Osteoblast (primary cell): ENCODE measurements around the gene ARHGEF6. TPM values are rescaled to one million over a fixed set of nuclear protein-coding genes. Genes with fewer than 3 reads are reported as not detected.

Experiments
- DNase-seq: peaks from one replicate; pipeline ENCODE4 v3.0.0; 2011; ENCODE audit warnings: low spot score, mixed read lengths; ENCODE audit not compliant: insufficient read length; ENCODE audit errors: missing footprints
- H2AFZ ChIP-seq: 2 replicates; pipeline ENCODE4 v1.6.0; 2011; ENCODE audit warnings: mild to moderate bottlenecking, low read length
- H3K27ac ChIP-seq: 2 replicates; pipeline ENCODE4 v1.5.1; 2011; ENCODE audit warnings: mild to moderate bottlenecking, low read depth, low read length, moderate library complexity
- H3K27me3 ChIP-seq: 2 replicates; pipeline ENCODE4 v1.6.0; 2012; ENCODE audit warnings: mild to moderate bottlenecking, control low read depth, inconsistent platforms, low read length, moderate library complexity; ENCODE audit not compliant: insufficient read depth
- H3K36me3 ChIP-seq: 2 replicates; pipeline ENCODE4 v1.5.1; 2011; ENCODE audit warnings: mild to moderate bottlenecking, low read length, control low read depth, moderate library complexity; ENCODE audit not compliant: insufficient read depth
- H3K4me1 ChIP-seq: 2 replicates; pipeline ENCODE4 v1.5.1; 2011; ENCODE audit warnings: mild to moderate bottlenecking, low read length, control low read depth, moderate library complexity; ENCODE audit not compliant: insufficient read depth
- H3K4me2 ChIP-seq: 2 replicates; pipeline ENCODE4 v1.6.0; 2011; ENCODE audit warnings: mild to moderate bottlenecking, low read length; ENCODE audit not compliant: insufficient read depth
- H3K4me3 ChIP-seq: fragments of 200-600 bp; sonication (generic); 3 replicates; pipeline ENCODE4 v1.5.1; 2012; ENCODE audit warnings: mild to moderate bottlenecking, low read length, inconsistent platforms; ENCODE audit not compliant: insufficient read depth
- H3K79me2 ChIP-seq: 2 replicates; pipeline ENCODE4 v1.6.0; 2012; ENCODE audit warnings: mild to moderate bottlenecking, low read length, control low read depth, inconsistent platforms; ENCODE audit not compliant: insufficient read depth
- H3K9me3 ChIP-seq: 2 replicates; pipeline ENCODE4 v1.5.1; 2011; ENCODE audit warnings: low read depth, low read length, control low read depth
- H4K20me1 ChIP-seq: 2 replicates; pipeline ENCODE4 v1.6.0; 2012; ENCODE audit warnings: mild to moderate bottlenecking, low read length, control low read depth; ENCODE audit not compliant: insufficient read depth
- CTCF ChIP-seq: IDR thresholded peaks from 2 replicates; pipeline ENCODE4 v1.5.1; 2011; ENCODE audit warnings: mild to moderate bottlenecking, low read depth, low read length, moderate library complexity; ENCODE audit errors: extremely low read depth
- total RNA-seq: library from RNA; depleted of rRNA; stranded (reverse); fragments of >200 nt; gene quantifications from 2 replicates; pipeline ENCODE4 v1.2.3, GENCODE V29; 2012

The ARHGEF6 gene
- total RNA-seq, 1 donor, result 17.4 TPM

- DNase-seq, result no peak
These were observed 83.6 kb downstream of the ARHGEF6 start for GRCh38 chrX:136697156-136697555.

DNA sequence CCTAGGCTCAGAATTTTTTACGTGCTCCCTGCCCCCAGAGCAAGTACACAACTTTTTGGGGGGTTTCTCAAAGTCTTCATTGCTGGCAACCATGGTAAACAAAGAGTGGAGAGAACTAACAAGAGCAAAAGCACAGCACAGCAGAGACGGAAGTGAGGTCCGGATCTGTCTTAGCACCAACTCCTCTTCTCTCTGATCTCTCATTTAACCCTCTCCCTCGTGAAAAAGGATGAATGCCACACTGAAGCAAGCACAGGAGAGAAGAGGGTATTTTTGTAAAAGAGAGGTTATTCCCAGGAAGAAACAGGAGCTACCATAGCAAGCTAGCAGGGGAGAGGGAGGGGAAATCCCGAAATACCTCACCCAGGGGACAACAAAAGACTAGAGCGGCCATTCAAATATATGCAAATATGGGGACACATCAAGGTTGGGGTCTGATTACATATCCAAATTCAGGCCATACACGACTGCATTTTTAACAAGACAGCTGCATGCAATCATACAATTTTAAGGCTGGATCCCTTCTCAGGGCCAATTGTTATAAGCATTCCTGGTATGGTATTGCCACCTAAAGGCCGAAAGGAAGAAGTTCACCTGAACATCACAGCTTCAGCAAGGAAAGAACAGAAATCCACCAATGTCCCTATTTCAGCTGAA, 86.2 kb downstream of the ARHGEF6 start:
- DNase-seq, result peak; percentile 80
- Histone ChIP-seq H3K36me3 (no peaks in the 10 kb centered on the region), H4K20me1 (no peaks in the 10 kb centered on the region), H3K4me1 (no peaks in the 10 kb centered on the region), H3K4me2 (no peak overlapping the region), H3K27me3 (no peaks in the 10 kb centered on the region), H3K4me3 (no peak overlapping the region), H3K27ac (no peak overlapping the region), H2AFZ (no peak overlapping the region), H3K79me2 (no peaks in the 10 kb centered on the region), H3K9me3 (no peaks in the 10 kb centered on the region)
- peak; percentile 70 for TF ChIP-seq CTCF

More at GRCh38 chrX:136697156-136697555, 83.6 kb downstream of the ARHGEF6 start:
- no peak overlapping the region for H3K4me3 ChIP-seq
- no peak overlapping the region for H3K27ac ChIP-seq
- no peak overlapping the region for H3K4me2 ChIP-seq
- TF ChIP-seq CTCF, result no peak
- H3K4me1 ChIP-seq, result no peaks in the 10 kb centered on the region
- H2AFZ ChIP-seq, result no peak overlapping the region
- no peaks in the 10 kb centered on the region for H3K36me3 ChIP-seq
- H3K79me2 ChIP-seq, result no peaks in the 10 kb centered on the region
- H4K20me1 ChIP-seq, result no peaks in the 10 kb centered on the region
- H3K27me3 ChIP-seq, result no peaks in the 10 kb centered on the region
- H3K9me3 ChIP-seq, result no peaks in the 10 kb centered on the region

- Histone ChIP-seq H4K20me1 (no peaks in the 10 kb centered on the region), H3K4me1 (peaks cover 2% of the 10 kb centered on the region), H2AFZ (no peak overlapping the region), H3K4me3 (no peak overlapping the region), H3K27me3 (no peaks in the 10 kb centered on the region), H3K36me3 (no peaks in the 10 kb centered on the region), H3K79me2 (no peaks in the 10 kb centered on the region), H3K27ac (no peak overlapping the region), H3K4me2 (no peak overlapping the region), H3K9me3 (no peaks in the 10 kb centered on the region)
- no peak for TF ChIP-seq CTCF
- no peak for DNase-seq
These were observed 88.5 kb downstream of the ARHGEF6 start for GRCh38 chrX:136692271-136692670.

GRCh38 chrX:136691028-136691809, 89.5 kb downstream of the ARHGEF6 start:
- Histone ChIP-seq H3K4me2 (no peak overlapping the region), H3K4me1 (peaks cover 2% of the 10 kb centered on the region), H3K27ac (no peak overlapping the region), H3K36me3 (no peaks in the 10 kb centered on the region), H2AFZ (no peak overlapping the region), H3K79me2 (no peaks in the 10 kb centered on the region), H4K20me1 (no peaks in the 10 kb centered on the region), H3K4me3 (no peak overlapping the region), H3K9me3 (no peaks in the 10 kb centered on the region), H3K27me3 (no peaks in the 10 kb centered on the region)
- no peak for DNase-seq
- no peak for TF ChIP-seq CTCF
